HG03378 (cell line): Measurements from ENCODE around the gene CSRNP3.
A peak's percentile ranks its signal among the peaks of the same experiment; 100 is the strongest.

Experiments
- ATAC-seq: cut with Tn5 transposase; IDR thresholded peaks from one replicate; pipeline ENCODE4 v1.9.1; 2021; ENCODE audit warnings: mild to moderate bottlenecking, moderate library complexity; ENCODE audit not compliant: unreplicated experiment

Gene CSRNP3

GRCh38 chr2:165536851-165537499 is 67.5 kb downstream of the CSRNP3 start:
- ATAC-seq = no peak

- no peak for ATAC-seq
Measured at GRCh38 chr2:165539985-165540384, 70.5 kb downstream of the CSRNP3 start.

DNA sequence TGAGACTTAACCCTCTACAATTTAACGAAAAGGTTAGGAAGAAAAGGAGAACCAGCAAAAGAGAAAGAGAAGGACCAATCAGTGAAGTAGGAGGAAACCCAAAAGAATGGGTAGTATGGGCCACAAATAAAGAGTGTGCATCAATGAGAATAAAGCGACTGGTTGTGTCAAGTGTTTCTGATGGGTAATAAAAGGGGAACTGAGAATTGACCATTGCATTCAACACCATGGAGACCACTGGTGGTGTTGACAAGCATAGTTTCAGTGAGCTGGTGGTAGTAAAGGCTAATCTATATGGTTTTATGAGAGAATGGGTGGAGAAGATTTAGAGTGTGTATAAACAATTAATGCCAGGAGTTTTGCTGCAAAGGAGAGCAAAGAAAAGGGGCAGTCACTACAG is 75.4 kb downstream of the CSRNP3 start:
- peak; percentile 89 for ATAC-seq

GRCh38 chr2:165547900-165548299 is 78.4 kb downstream of the CSRNP3 start:
- ATAC-seq = no peak

DNA sequence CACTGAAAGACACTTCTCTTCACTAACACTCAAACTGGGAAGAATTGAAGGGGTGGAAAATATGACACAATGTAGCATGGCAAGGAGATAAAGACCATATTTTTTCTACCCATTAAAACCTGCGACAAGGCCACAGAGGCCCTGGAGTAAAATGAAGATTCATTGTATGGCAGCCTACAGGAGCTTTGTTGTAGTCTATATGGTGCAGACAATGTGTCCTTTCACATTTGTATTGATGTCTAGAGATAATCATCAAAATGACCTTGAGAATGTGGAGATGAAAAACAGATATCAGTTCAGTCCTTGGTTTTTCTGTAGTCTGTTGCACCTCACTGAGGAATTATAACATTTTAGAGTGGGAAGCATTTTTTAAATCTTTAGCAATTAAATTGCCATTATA is 80.1 kb downstream of the CSRNP3 start:
- no peak for ATAC-seq

GRCh38 chr2:165558832-165559231 is 89.3 kb downstream of the CSRNP3 start:
- no peak for ATAC-seq

GRCh38 chr2:165560377-165560988 is 91.0 kb downstream of the CSRNP3 start:
- ATAC-seq = no peak

DNA sequence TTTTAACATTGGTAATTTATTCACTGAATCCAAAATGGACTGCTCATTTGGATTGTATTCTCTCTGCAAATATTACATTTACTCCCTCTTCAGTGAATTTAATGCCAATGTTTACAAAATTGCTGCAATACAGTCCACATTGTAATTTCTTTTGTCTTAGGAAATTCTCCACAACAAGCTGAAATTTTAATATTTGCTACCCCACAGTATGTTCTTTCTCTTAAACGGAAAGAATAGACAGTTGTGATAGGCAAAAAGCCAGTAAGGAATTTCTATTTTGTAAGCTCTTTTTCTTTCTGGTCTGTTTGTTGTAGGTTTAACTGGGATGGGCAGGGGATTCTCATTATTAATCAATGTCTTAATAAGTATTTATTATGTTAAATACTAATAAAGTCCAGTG is 92.0 kb downstream of the CSRNP3 start:
- ATAC-seq = no peak

- ATAC-seq = no peak
Measured at GRCh38 chr2:165562233-165562632, 92.7 kb downstream of the CSRNP3 start.

- ATAC-seq = no peak
Measured at GRCh38 chr2:165563468-165564225, 94.1 kb downstream of the CSRNP3 start.

- ATAC-seq = no peak
Measured at GRCh38 chr2:165566008-165566407, 96.5 kb downstream of the CSRNP3 start.

DNA sequence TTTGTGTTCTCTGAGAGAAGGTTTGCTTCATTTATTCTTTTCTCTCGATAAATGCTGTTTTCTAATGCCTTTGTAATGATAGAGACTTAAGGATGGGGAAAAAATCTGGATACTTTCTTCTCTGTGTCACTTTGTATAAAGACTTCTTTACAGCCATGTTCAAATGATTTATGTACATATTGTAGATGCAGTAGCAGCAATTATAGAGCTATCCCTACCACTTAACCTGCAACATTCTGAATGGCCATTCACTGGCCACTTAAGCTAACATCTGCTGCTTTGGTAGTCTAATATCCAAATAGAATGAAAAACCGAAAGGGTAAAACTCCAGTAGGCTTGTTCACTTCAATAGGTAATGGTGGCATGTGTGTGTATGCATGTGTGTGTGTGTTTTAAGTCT is 97.8 kb downstream of the CSRNP3 start:
- ATAC-seq = no peak

GRCh38 chr2:165568361-165568760 is 98.9 kb downstream of the CSRNP3 start:
- ATAC-seq = no peak

DNA sequence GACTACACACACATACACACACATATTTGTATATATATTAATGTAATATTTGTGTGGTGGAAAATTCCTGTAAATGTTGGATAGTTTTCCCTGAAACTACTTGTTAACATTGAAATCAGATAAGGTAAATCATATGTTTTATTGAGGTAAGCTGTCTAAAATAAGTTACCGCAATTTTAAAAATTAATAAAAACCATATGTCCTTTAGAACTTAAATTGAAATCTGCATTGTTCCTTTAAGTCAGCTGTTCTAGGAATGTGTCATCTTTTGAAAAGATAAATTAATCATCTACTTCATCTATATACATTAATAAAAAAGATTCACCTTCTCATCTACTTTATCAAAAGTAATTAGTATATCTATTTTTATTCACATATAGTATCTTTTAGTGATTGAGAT is 102.0 kb downstream of the CSRNP3 start:
- ATAC-seq = no peak

GRCh38 chr2:165572151-165572550 is 102.7 kb downstream of the CSRNP3 start:
- ATAC-seq = no peak

GRCh38 chr2:165573534-165574461 is 104.3 kb downstream of the CSRNP3 start:
- ATAC-seq = no peak

DNA sequence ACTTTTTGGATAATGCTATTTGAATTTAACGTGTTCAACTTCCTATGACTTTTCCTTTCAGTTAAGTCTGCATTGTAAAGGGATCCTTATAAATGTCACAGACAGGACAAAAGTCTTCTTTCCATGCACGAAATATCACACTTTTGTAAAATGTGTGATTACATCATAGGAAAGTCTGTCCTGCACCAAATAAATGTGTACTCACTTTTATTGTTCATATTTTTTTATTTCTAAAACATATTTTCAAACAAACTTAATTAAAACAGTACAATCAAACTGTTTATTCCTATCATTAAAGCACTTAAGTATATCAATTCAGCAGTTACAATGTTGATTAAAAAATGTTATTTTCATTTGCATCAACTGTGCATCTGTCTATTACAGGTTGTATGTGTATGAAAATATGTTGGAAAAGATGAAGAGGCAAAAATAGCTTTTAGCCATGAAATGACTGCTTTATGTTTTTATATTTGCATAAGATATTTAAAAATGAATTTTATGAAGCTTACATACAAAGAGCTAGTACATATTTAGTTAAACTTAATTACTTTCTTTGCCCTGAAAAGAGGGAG is 105.6 kb downstream of the CSRNP3 start:
- no peak for ATAC-seq

- ATAC-seq = no peak
Measured at GRCh38 chr2:165576409-165577154, 107.1 kb downstream of the CSRNP3 start.

- ATAC-seq = no peak
Measured at GRCh38 chr2:165582409-165582808, 112.9 kb downstream of the CSRNP3 start.

GRCh38 chr2:165582863-165583506 is 113.5 kb downstream of the CSRNP3 start:
- ATAC-seq = no peak
